ENCODE measurements around the gene OLIG1. TPM values are rescaled to one million over a fixed set of nuclear protein-coding genes. Genes with fewer than 3 reads are reported as not detected.

OLIG1 gene
- polyA plus RNA-seq, 1 of the 3 experiments (the other 2 are of a cell fraction) = not detected

GRCh38 chr21:33113131-33113530 is 43.2 kb downstream of the OLIG1 start:
- Histone ChIP-seq H3K9me3 (no peaks in the 10 kb centered on the region), H3K9me2 (no peaks in the 10 kb centered on the region), H3K27me3 (ENCODE audit: insufficient read depth) (peaks cover 99% of the 10 kb centered on the region), H3K9ac (no peak overlapping the region), H2AFZ (ENCODE audit: low read depth) (no peak overlapping the region), H3K4me3 (ENCODE audit: low read depth in 2 of 2, low read length in 1 of 2) (no peak overlapping the region), H3F3A (replicated peaks; ENCODE audit: insufficient read depth) (no peaks in the 10 kb centered on the region), H3K4me2 (no peak overlapping the region), H4K20me1 (ENCODE audit: insufficient read depth) (no peaks in the 10 kb centered on the region), H3K79me2 (ENCODE audit: insufficient read depth) (no peaks in the 10 kb centered on the region), H3K36me3 (replicated peaks in 1 of 2; ENCODE audit: control insufficient read depth in 1 of 2, insufficient read depth in 2 of 2, low read length in 1 of 2) (no peaks in the 10 kb centered on the region), H3K4me1 (ENCODE audit: control insufficient read depth in 1 of 2, insufficient read depth in 2 of 2, low read depth in 1 of 2, low read length in 1 of 2) (no peaks in the 10 kb centered on the region), H3K27ac (ENCODE audit: low read depth in 2 of 2, low read length in 1 of 2) (no peak overlapping the region)
- CTCF ChIA-PET = interaction anchor here (2.2 kb wide), 1 partner anchor 14 kb away, joined by 7 read pairs; no protein-coding TSS in a partner anchor
- POLR2A ChIA-PET = interaction anchor here (0.7 kb wide), 1 partner anchor 58 kb away, joined by 3 read pairs; no protein-coding TSS in a partner anchor
- WGBS (ENCODE audit: low lambda C conversion rate) = 8% methylated on average over 13 of the region's 13 CpGs
- TF ChIP-seq RFX5 (IDR thresholded peaks at IDR 0.05; ENCODE audit: low read length) (no peak), USF1 (IDR thresholded peaks at IDR 0.05; ENCODE audit: borderline replicate concordance, low read depth) (no peak), FOSL2 (IDR thresholded peaks at IDR 0.05; ENCODE audit: borderline replicate concordance, low read depth) (no peak), SIN3A (IDR thresholded peaks at IDR 0.05; ENCODE audit: borderline replicate concordance, low read depth, low read length) (no peak), RAD21 (IDR thresholded peaks at IDR 0.05; ENCODE audit: low read length) (no peak), TCF12 (IDR thresholded peaks at IDR 0.05) (no peak), FOXM1 (IDR thresholded peaks at IDR 0.05; ENCODE audit: low read depth) (no peak), EZH2phosphoT487 (IDR thresholded peaks at IDR 0.05; ENCODE audit: borderline replicate concordance, low read depth) (no peak), USF2 (IDR thresholded peaks at IDR 0.05; ENCODE audit: borderline replicate concordance, low read depth, low read length) (no peak), NRF1 (IDR thresholded peaks at IDR 0.05; ENCODE audit: low read depth, low read length) (no peak), NFIC (IDR thresholded peaks at IDR 0.05; ENCODE audit: borderline replicate concordance) (no peak), POLR2AphosphoS5 (IDR thresholded peaks at IDR 0.05; ENCODE audit: low read depth, low read length) (no peak)
- DNase-seq = no peak

- Histone ChIP-seq H3F3A (replicated peaks; ENCODE audit: insufficient read depth) (no peaks in the 10 kb centered on the region), H3K27me3 (ENCODE audit: insufficient read depth) (peaks cover 99% of the 10 kb centered on the region), H3K79me2 (ENCODE audit: insufficient read depth) (no peaks in the 10 kb centered on the region), H3K4me3 (ENCODE audit: low read depth in 2 of 2, low read length in 1 of 2) (no peak overlapping the region), H3K9me2 (no peaks in the 10 kb centered on the region), H3K9ac (no peak overlapping the region), H3K36me3 (replicated peaks in 1 of 2; ENCODE audit: control insufficient read depth in 1 of 2, insufficient read depth in 2 of 2, low read length in 1 of 2) (no peaks in the 10 kb centered on the region), H2AFZ (ENCODE audit: low read depth) (no peak overlapping the region), H3K27ac (ENCODE audit: low read depth in 2 of 2, low read length in 1 of 2) (no peak overlapping the region), H3K4me2 (no peak overlapping the region), H4K20me1 (ENCODE audit: insufficient read depth) (no peaks in the 10 kb centered on the region), H3K4me1 (ENCODE audit: control insufficient read depth in 1 of 2, insufficient read depth in 2 of 2, low read depth in 1 of 2, low read length in 1 of 2) (no peaks in the 10 kb centered on the region), H3K9me3 (no peaks in the 10 kb centered on the region)
- ChIA-PET POLR2A (no interaction called here), CTCF (no interaction called here)
- DNase-seq = no peak
- TF ChIP-seq FOSL2 (IDR thresholded peaks at IDR 0.05; ENCODE audit: borderline replicate concordance, low read depth) (no peak), NRF1 (IDR thresholded peaks at IDR 0.05; ENCODE audit: low read depth, low read length) (no peak), CHD2 (IDR thresholded peaks at IDR 0.05; ENCODE audit: low read length, partially characterized antibody) (no peak), GABPA (IDR thresholded peaks at IDR 0.05; ENCODE audit: low read depth) (no peak)
- 53% methylated on average over 3 of the region's 3 CpGs for WGBS (ENCODE audit: low lambda C conversion rate)
These were observed 44.3 kb downstream of the OLIG1 start for GRCh38 chr21:33114276-33114675.

Data from SK-N-SH (cell line).